H9 (cell line): ENCODE results near the gene CYFIP1. TPM values are rescaled to one million over a fixed set of nuclear protein-coding genes. Genes with fewer than 3 reads are reported as not detected.
A peak's percentile ranks its signal among the peaks of the same experiment; 100 is the strongest.

Experiments
- DNase-seq: peaks from one replicate; pipeline ENCODE4 v3.0.0-alpha.2; 2017
- H2AFZ ChIP-seq: one replicate; pipeline ENCODE4 v1.6.1; 2013; ENCODE audit warnings: mild to moderate bottlenecking, low read length, control low read depth, moderate library complexity
- H2AK5ac ChIP-seq: 2 replicates; pipeline ENCODE4 v1.6.1; 2013; ENCODE audit warnings: low read length, control low read depth, mixed read lengths; ENCODE audit not compliant: insufficient read length
- H2BK120ac ChIP-seq: one replicate; pipeline ENCODE4 v1.6.1; 2013; ENCODE audit warnings: low read depth, mild to moderate bottlenecking, low read length, control low read depth, inconsistent platforms; ENCODE audit not compliant: poor library complexity, severe bottlenecking
- H2BK12ac ChIP-seq: 2 replicates; pipeline ENCODE4 v1.6.1; 2013; ENCODE audit warnings: low read length, control low read depth, mixed read lengths, low read depth; ENCODE audit not compliant: insufficient read length
- H2BK15ac ChIP-seq: 2 replicates; pipeline ENCODE4 v1.6.1; 2013; ENCODE audit warnings: low read depth, low read length, control low read depth
- H2BK20ac ChIP-seq: one replicate; pipeline ENCODE4 v1.6.1; 2013; ENCODE audit warnings: low read depth, mild to moderate bottlenecking, low read length, control low read depth, inconsistent platforms; ENCODE audit not compliant: poor library complexity, severe bottlenecking
- H2BK5ac ChIP-seq: 2 replicates; pipeline ENCODE4 v1.6.1; 2013; ENCODE audit warnings: low read length, control low read depth, mixed read lengths; ENCODE audit not compliant: insufficient read length
- H3K14ac ChIP-seq: 2 replicates; pipeline ENCODE4 v1.6.1; 2013; ENCODE audit warnings: low read length, control low read depth; ENCODE audit not compliant: insufficient read depth
- H3K18ac ChIP-seq: 2 replicates; pipeline ENCODE4 v1.6.1; 2013; ENCODE audit warnings: low read depth, mild to moderate bottlenecking, mixed read lengths, low read length, control low read depth; ENCODE audit not compliant: insufficient read length
- H3K23ac ChIP-seq: 2 replicates; pipeline ENCODE4 v1.6.1; 2013; ENCODE audit warnings: low read length, control low read depth, mixed read lengths, low read depth; ENCODE audit not compliant: insufficient read length
- H3K23me2 ChIP-seq: 2 replicates; pipeline ENCODE4 v1.6.1; 2013; ENCODE audit warnings: low read depth, mild to moderate bottlenecking, mixed read lengths, low read length, control low read depth; ENCODE audit not compliant: insufficient read length, poor library complexity, severe bottlenecking
- H3K27ac ChIP-seq: 2 replicates; pipeline ENCODE4 v1.5.1; 2013; ENCODE audit warnings: low read length, control low read depth, mixed read lengths, low read depth; ENCODE audit not compliant: insufficient read length
- H3K27me3 ChIP-seq: 2 replicates; pipeline ENCODE4 v1.6.1; 2013; ENCODE audit warnings: low read length, control low read depth, inconsistent platforms; ENCODE audit not compliant: insufficient read depth
- H3K4ac ChIP-seq: 2 replicates; pipeline ENCODE4 v1.6.1; 2013; ENCODE audit warnings: low read depth, mild to moderate bottlenecking, control low read depth, inconsistent platforms, low read length, moderate library complexity
- H3K4me1 ChIP-seq: 2 replicates; pipeline ENCODE4 v1.6.1; 2013; ENCODE audit warnings: low read length, control low read depth, inconsistent platforms; ENCODE audit not compliant: insufficient read depth
- H3K4me2 ChIP-seq: 2 replicates; pipeline ENCODE4 v1.6.1; 2013; ENCODE audit warnings: low read length, control low read depth, mixed read lengths; ENCODE audit not compliant: insufficient read length, insufficient read depth
- H3K56ac ChIP-seq: 2 replicates; pipeline ENCODE4 v1.6.1; 2013; ENCODE audit warnings: low read depth, mild to moderate bottlenecking, mixed read lengths, low read length, control low read depth; ENCODE audit not compliant: insufficient read length
- H3K79me1 ChIP-seq: 2 replicates; pipeline ENCODE4 v1.6.1; 2013; ENCODE audit warnings: low read depth, mild to moderate bottlenecking, moderate library complexity, low read length, control low read depth, inconsistent platforms; ENCODE audit not compliant: insufficient read depth, poor library complexity, severe bottlenecking
- H3K79me2 ChIP-seq: 2 replicates; pipeline ENCODE4 v1.6.1; 2013; ENCODE audit warnings: low read length, control low read depth, inconsistent platforms; ENCODE audit not compliant: insufficient read depth
- H3K9ac ChIP-seq: 2 replicates; pipeline ENCODE4 v1.6.1; 2013; ENCODE audit warnings: low read length, control low read depth, mixed read lengths; ENCODE audit not compliant: insufficient read length; ENCODE audit errors: extremely low read depth
- H3K9me3 ChIP-seq: one replicate; pipeline ENCODE4 v1.6.1; 2013; ENCODE audit warnings: low read depth, low read length, inconsistent platforms; ENCODE audit not compliant: control insufficient read depth
- H3T11ph ChIP-seq: one replicate; pipeline ENCODE4 v1.6.1; 2013; ENCODE audit warnings: mild to moderate bottlenecking, low read length, control low read depth, inconsistent platforms
- H4K20me1 ChIP-seq: one replicate; pipeline ENCODE4 v1.6.1; 2013; ENCODE audit not compliant: control insufficient read depth, insufficient read length, insufficient read depth
- H4K5ac ChIP-seq: 2 replicates; pipeline ENCODE4 v1.6.1; 2013; ENCODE audit warnings: low read depth, mild to moderate bottlenecking, mixed read lengths, low read length, control low read depth; ENCODE audit not compliant: insufficient read length
- H4K8ac ChIP-seq: replicated peaks from 2 replicates; pipeline ENCODE4 v1.6.1; 2013; ENCODE audit warnings: low read length, control low read depth, mixed read lengths, low read depth; ENCODE audit not compliant: insufficient read length
- H4K91ac ChIP-seq: 2 replicates; pipeline ENCODE4 v1.6.1; 2013; ENCODE audit warnings: low read depth, mild to moderate bottlenecking, moderate library complexity, mixed read lengths, low read length, control low read depth; ENCODE audit not compliant: insufficient read length
- H3K27ac Mint-ChIP-seq, 3 experiments: 2 replicates in 2 of 3; 3 replicates in 1 of 3; pipeline ENCODE4 v1.8.0; 2020 to 2021; ENCODE audit warnings: mixed read lengths in 3 of 3, mild to moderate bottlenecking in 1 of 3, moderate library complexity in 1 of 3
- H3K27me3 Mint-ChIP-seq: 2 replicates; pipeline ENCODE4 v1.8.0; 2021; ENCODE audit warnings: low read depth, mild to moderate bottlenecking, moderate library complexity, mixed read lengths
- H3K36me3 Mint-ChIP-seq, 3 experiments: 2 replicates in 2 of 3; 3 replicates in 1 of 3; pipeline ENCODE4 v1.8.0; 2020 to 2021; ENCODE audit warnings: low read depth in 3 of 3, mixed read lengths in 3 of 3; ENCODE audit not compliant: insufficient read depth in 1 of 3
- H3K4me1 Mint-ChIP-seq, 2 experiments: 2 replicates each; pipeline ENCODE4 v1.8.0; 2020; ENCODE audit warnings: mixed read lengths in 2 of 2
- H3K4me3 Mint-ChIP-seq, 2 experiments: 2 replicates in 1 of 2; 3 replicates in 1 of 2; pipeline ENCODE4 v1.8.0; 2020 to 2021; ENCODE audit warnings: mild to moderate bottlenecking in 2 of 2, mixed read lengths in 2 of 2, moderate library complexity in 1 of 2
- H3K9me3 Mint-ChIP-seq, 2 experiments: 2 replicates in 1 of 2; 3 replicates in 1 of 2; pipeline ENCODE4 v1.8.0; 2020; ENCODE audit warnings: mild to moderate bottlenecking in 2 of 2, mixed read lengths in 2 of 2, moderate library complexity in 1 of 2
- WGBS: extraction: QIAGEN DNeasy Blood & Tissue Kit; methylation state at CpG from one replicate; pipeline ENCODE4 v1.1.7; 2013; ENCODE audit warnings: missing lambda C conversion rate, low lambda C conversion rate, mixed read lengths; ENCODE audit not compliant: insufficient read length; ENCODE audit errors: extremely low coverage; 5-methylcytosine and 5-hydroxymethylcytosine counted together
- total RNA-seq: library from RNA; stranded (reverse); gene quantifications from 2 replicates; pipeline ENCODE4 v1.2.1, GENCODE V29; 2021
- TF ChIP-seq, protein P1 (sequence below): fragments of 200-600 bp; sonication (generic); conservative IDR thresholded peaks from 3 replicates; pipeline ENCODE4 v1.8.0; 2021; ENCODE audit warnings: antibody characterized with exemption, mild to moderate bottlenecking

The CYFIP1 gene
- total RNA-seq, 1 experiment from 2014 or later = 71.2 TPM

- Histone ChIP-seq H3K27me3 (peaks cover 6% of the 10 kb centered on the region; the same call in 1 of the 2 replicates), H2AFZ (no peak overlapping the region), H3K27ac (no peak overlapping the region), H4K91ac (no peak overlapping the region), H4K5ac (no peak overlapping the region), H2BK12ac (no peak overlapping the region), H3K23me2 (no peaks in the 10 kb centered on the region), H2AK5ac (no peak overlapping the region), H2BK15ac (no peak overlapping the region), H3K79me2 (no peaks in the 10 kb centered on the region; the same call in 1 of the 2 replicates), H3K9me3 (no peaks in the 10 kb centered on the region), H4K8ac (no peak overlapping the region), H4K20me1 (no peaks in the 10 kb centered on the region), H2BK5ac (no peak overlapping the region), H3K56ac (no peak overlapping the region), H2BK20ac (no peak overlapping the region), H3K14ac (no peak overlapping the region), H3K18ac (no peak overlapping the region), H3K4me2 (no peak overlapping the region), H3K4ac (no peak overlapping the region), H3T11ph (no peak overlapping the region), H3K4me1 (no peaks in the 10 kb centered on the region; the same call in 1 of the 2 replicates), H3K79me1 (no peaks in the 10 kb centered on the region), H3K23ac (no peak overlapping the region), H2BK120ac (no peak overlapping the region), H3K9ac (no peak overlapping the region)
- Mint-ChIP-seq H3K9me3 (peaks cover 0 to 3% of the 10 kb centered on the region in 2 experiments; a peak in 1 of 5 replicates), H3K4me1 (peaks cover 34 to 40% of the 10 kb centered on the region in 2 experiments), H3K36me3 (peaks cover 0 to 4% (median 0%) of the 10 kb centered on the region in 3 experiments; a peak in 2 of 7 replicates), H3K27ac (no peak overlapping the region), H3K27me3 (peaks cover 60% of the 10 kb centered on the region), H3K4me3 (peak overlapping the region in 1 of 2 experiments; percentile 19; a peak in 1 of 5 replicates)
- TF ChIP-seq, protein P1, sequence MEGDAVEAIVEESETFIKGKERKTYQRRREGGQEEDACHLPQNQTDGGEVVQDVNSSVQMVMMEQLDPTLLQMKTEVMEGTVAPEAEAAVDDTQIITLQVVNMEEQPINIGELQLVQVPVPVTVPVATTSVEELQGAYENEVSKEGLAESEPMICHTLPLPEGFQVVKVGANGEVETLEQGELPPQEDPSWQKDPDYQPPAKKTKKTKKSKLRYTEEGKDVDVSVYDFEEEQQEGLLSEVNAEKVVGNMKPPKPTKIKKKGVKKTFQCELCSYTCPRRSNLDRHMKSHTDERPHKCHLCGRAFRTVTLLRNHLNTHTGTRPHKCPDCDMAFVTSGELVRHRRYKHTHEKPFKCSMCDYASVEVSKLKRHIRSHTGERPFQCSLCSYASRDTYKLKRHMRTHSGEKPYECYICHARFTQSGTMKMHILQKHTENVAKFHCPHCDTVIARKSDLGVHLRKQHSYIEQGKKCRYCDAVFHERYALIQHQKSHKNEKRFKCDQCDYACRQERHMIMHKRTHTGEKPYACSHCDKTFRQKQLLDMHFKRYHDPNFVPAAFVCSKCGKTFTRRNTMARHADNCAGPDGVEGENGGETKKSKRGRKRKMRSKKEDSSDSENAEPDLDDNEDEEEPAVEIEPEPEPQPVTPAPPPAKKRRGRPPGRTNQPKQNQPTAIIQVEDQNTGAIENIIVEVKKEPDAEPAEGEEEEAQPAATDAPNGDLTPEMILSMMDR = no peak
- DNase-seq = no peak
- no CpG with 5 or more reads among the region's 25 CpGs for WGBS
Observed at GRCh38 chr15:22950256-22950990, 29.7 kb downstream of the CYFIP1 start.
